ENCODE measurements around the gene RELT.
"Not testable (repeated sequence)": the region's sequence is repeated elsewhere in the genome, so short reads cannot be mapped to it uniquely, and the experiment has no call there.

RELT gene

GRCh38 chr11:73428699-73429098 is 52.5 kb downstream of the RELT start:
- no peak for TF ChIP-seq CTCF (IDR thresholded peaks at IDR 0.05; ENCODE audit: extremely low read depth, missing control alignments)
- no peak for DNase-seq (ENCODE audit: low spot score)

- no peak for TF ChIP-seq CTCF (IDR thresholded peaks at IDR 0.05; ENCODE audit: extremely low read depth, missing control alignments)
- no peak for DNase-seq (ENCODE audit: low spot score)
Observed at GRCh38 chr11:73429121-73429750, 53.0 kb downstream of the RELT start.

DNA sequence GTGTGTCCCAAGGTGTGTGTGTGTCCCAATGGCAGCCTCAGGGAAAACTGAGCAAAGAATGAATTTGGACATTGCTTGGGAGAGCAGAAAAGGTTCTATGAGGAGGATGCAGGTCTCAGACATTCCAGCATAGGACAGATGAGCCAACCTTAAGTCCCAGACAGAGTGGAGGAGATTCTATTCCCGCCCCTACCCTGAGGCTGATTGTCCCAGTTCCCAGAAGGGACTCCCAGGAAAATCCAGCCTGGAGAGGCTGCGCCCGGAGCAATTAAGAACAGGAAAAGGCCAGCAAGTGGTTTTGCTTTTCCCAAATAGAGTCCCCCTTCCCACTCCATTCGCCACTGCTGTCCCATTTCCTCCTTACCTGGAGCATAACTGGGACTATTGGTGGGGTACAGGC is 54.1 kb downstream of the RELT start:
- no peak for TF ChIP-seq CTCF (IDR thresholded peaks at IDR 0.05; ENCODE audit: extremely low read depth, missing control alignments)
- no peak for DNase-seq (ENCODE audit: low spot score)

DNA sequence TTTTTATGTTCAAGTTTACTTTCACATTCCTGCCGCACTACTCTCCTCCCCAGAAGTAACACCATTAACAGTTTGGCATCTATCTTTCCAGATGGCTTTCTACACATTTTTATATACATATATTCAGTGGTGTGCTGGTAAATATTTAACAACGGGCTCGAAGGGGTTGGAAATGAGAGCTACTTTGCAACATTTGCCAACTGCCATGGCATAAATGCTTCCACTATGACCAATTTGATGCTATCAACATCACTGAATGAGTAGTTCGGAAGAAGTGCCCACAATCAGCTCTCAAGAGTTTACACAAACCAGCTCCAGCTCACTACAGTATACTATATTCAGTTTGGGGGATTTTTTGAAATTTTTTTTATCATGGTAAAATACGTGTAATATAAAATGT is 55.2 kb downstream of the RELT start:
- no peak for TF ChIP-seq CTCF (IDR thresholded peaks at IDR 0.05; ENCODE audit: extremely low read depth, missing control alignments)
- DNase-seq (ENCODE audit: low spot score): no peak

DNA sequence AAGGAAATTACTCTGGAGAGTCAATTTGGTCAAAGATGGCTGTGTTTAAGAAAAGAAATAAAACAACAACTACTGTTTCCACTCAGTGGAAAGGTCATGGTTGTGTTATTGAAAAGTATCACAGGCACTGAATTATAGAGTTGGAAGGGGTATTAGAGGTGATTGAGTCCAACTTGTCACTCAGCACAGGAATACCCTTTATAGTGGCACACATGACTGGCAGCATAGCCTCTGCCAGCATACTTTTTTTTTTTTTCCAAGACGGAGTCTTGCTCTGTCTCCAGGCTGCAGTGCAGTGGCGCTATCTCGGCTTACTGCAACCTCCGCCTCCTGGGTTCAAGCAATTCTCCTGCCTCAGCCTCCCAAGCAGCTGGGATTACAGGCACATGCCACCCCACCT is 60.7 kb downstream of the RELT start:
- not testable (repeated sequence) for DNase-seq (ENCODE audit: low spot score)

GRCh38 chr11:73439002-73439843 is 63.0 kb downstream of the RELT start:
- no peak for TF ChIP-seq CTCF (IDR thresholded peaks at IDR 0.05; ENCODE audit: extremely low read depth, missing control alignments)
- no peak for DNase-seq (ENCODE audit: low spot score)

DNA sequence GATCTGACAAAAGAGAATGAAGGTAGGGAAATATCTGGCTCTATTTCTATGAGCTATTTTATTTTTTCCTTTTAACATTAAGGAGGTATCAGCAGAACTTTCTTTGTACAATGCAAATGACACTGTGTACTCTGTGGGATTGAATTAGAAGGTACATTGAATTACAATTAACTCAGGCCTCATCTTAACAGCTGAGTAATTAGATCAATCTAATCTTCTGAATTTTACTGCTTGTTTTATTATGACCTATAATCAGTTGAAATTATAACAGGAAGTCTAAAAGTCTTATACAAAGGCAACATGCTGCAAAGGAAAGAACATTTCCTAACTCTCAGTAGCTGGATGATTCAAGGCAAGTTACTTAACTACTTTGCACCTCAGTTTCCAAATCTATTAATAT is 69.8 kb downstream of the RELT start:
- TF ChIP-seq CTCF (IDR thresholded peaks at IDR 0.05; ENCODE audit: extremely low read depth, missing control alignments): no peak
- DNase-seq (ENCODE audit: low spot score): no peak

- DNase-seq (ENCODE audit: low spot score): no peak
- TF ChIP-seq CTCF (IDR thresholded peaks at IDR 0.05; ENCODE audit: extremely low read depth, missing control alignments): no peak
Observed at GRCh38 chr11:73446766-73447165, 70.6 kb downstream of the RELT start.
